CD4-positive, CD25-positive, alpha-beta regulatory T cell (primary cell): ENCODE data around the gene ZNF689. TPM values are rescaled to one million over a fixed set of nuclear protein-coding genes. Genes with fewer than 3 reads are reported as not detected.
"Not testable (repeated sequence)": the region's sequence is repeated elsewhere in the genome, so short reads cannot be mapped to it uniquely, and the experiment has no call there.

ENCODE experiments used
- ATAC-seq, 2 donors: fragments of 150-1000 bp; cut with Tn5 transposase; one replicate each; pipeline ENCODE4 v1.10.0; 2021; ENCODE audit warnings: low read depth in 2 of 2, moderate number of reproducible peaks in 2 of 2, moderate library complexity in 1 of 2
- DNase-seq, 3 donors: peaks; one replicate each; pipeline versions ENCODE4 v3.0.0 to v3.0.0-alpha.2; 2012 to 2022; ENCODE audit warnings: mixed read lengths in 1 of 3
- H3K27ac ChIP-seq: one replicate; pipeline ENCODE4 v1.7.0; 2013; ENCODE audit warnings: mild to moderate bottlenecking, low read length; ENCODE audit not compliant: insufficient read depth, poor library complexity, severe bottlenecking
- H3K27me3 ChIP-seq: one replicate; pipeline ENCODE4 v1.7.0; 2013; ENCODE audit warnings: low read length; ENCODE audit not compliant: control insufficient read depth, insufficient read depth
- H3K36me3 ChIP-seq: one replicate; pipeline ENCODE4 v1.7.0; 2013; ENCODE audit warnings: mild to moderate bottlenecking, low read length, moderate library complexity; ENCODE audit not compliant: control insufficient read depth, insufficient read depth
- H3K4me1 ChIP-seq: 2 replicates; pipeline ENCODE4 v1.7.0; 2013; ENCODE audit warnings: mild to moderate bottlenecking, low read length; ENCODE audit not compliant: insufficient read depth, control insufficient read depth, poor library complexity, severe bottlenecking
- H3K4me3 ChIP-seq: one replicate; pipeline ENCODE4 v1.7.0; 2013; ENCODE audit warnings: low read depth, mild to moderate bottlenecking, low read length, moderate library complexity
- H3K9me3 ChIP-seq, 2 experiments: 1 replicate in 1 of 2; 2 replicates in 1 of 2; pipeline ENCODE4 v1.7.0; 2013; ENCODE audit warnings: low read length in 2 of 2, mild to moderate bottlenecking in 1 of 2, moderate library complexity in 1 of 2; ENCODE audit not compliant: control insufficient read depth in 2 of 2
- H3K27ac Mint-ChIP-seq, 3 donors: one replicate each; pipeline ENCODE4 v1.8.0; 2020 to 2022; ENCODE audit warnings: mild to moderate bottlenecking in 3 of 3, mixed read lengths in 3 of 3, moderate library complexity in 2 of 3
- H3K27me3 Mint-ChIP-seq: one replicate; pipeline ENCODE4 v1.8.0; 2022; ENCODE audit warnings: mild to moderate bottlenecking, mixed read lengths
- H3K36me3 Mint-ChIP-seq: one replicate; pipeline ENCODE4 v1.8.0; 2020; ENCODE audit warnings: mixed read lengths
- H3K4me1 Mint-ChIP-seq, 4 donors: one replicate each; pipeline ENCODE4 v1.8.0; 2020 to 2022; ENCODE audit warnings: mixed read lengths in 4 of 4, mild to moderate bottlenecking in 1 of 4
- H3K4me3 Mint-ChIP-seq, 4 donors: one replicate each; pipeline ENCODE4 v1.8.0; 2020 to 2022; ENCODE audit warnings: mild to moderate bottlenecking in 4 of 4, mixed read lengths in 4 of 4, moderate library complexity in 3 of 4
- H3K9me3 Mint-ChIP-seq, 7 donors: one replicate each; pipeline ENCODE4 v1.8.0; 2020 to 2022; ENCODE audit warnings: mixed read lengths in 7 of 7, mild to moderate bottlenecking in 3 of 7, moderate library complexity in 2 of 7
- polyA plus RNA-seq, 4 donors: library from polyadenylated mRNA; unstranded; fragments of 300-500 nt; fragmentation: Illumina TruSeq; gene quantifications; one replicate each; pipeline ENCODE4 v1.2.3, GENCODE V29; 2021
- total RNA-seq: library from RNA; stranded (reverse); gene quantifications from one replicate; pipeline ENCODE4 v1.2.3, GENCODE V29; 2022

ZNF689 gene
- total and polyA plus RNA-seq, 5 donors from 2014 or later: 8.1 to 16.0 (median 14.0) TPM

- no peak for DNase-seq
- ATAC-seq: no peak
- Mint-ChIP-seq H3K27me3 (peaks cover 12% of the 10 kb centered on the region), H3K9me3 (no peaks in the 10 kb centered on the region), H3K36me3 (peaks cover 3% of the 10 kb centered on the region), H3K4me3 (no peak overlapping the region), H3K27ac (no peak overlapping the region), H3K4me1 (peaks cover 0 to 9% (median 7%) of the 10 kb centered on the region in 4 donors)
- Histone ChIP-seq H3K4me3 (no peak overlapping the region), H3K27me3 (no peaks in the 10 kb centered on the region), H3K4me1 (peaks cover 7% of the 10 kb centered on the region), H3K36me3 (no peaks in the 10 kb centered on the region), H3K9me3 (no peaks in the 10 kb centered on the region), H3K27ac (no peak overlapping the region)
Observed at GRCh38 chr16:30645727-30646126, 35.5 kb upstream of the ZNF689 start.

- H3K4me3 ChIP-seq: no peak overlapping the region
- H3K9me3 Mint-ChIP-seq: no peaks in the 10 kb centered on the region
- peaks cover 0 to 3% (median 0%) of the 10 kb centered on the region in 4 donors for H3K4me1 Mint-ChIP-seq
- H3K27ac ChIP-seq: no peak overlapping the region
- no peaks in the 10 kb centered on the region for H3K4me1 ChIP-seq
- no peaks in the 10 kb centered on the region for H3K27me3 Mint-ChIP-seq
- H3K27ac Mint-ChIP-seq: peak overlapping the region in 1 of 3 donors; percentile 52
- DNase-seq (no peak), ATAC-seq (no peak)
- no peaks in the 10 kb centered on the region for H3K27me3 ChIP-seq
- no peaks in the 10 kb centered on the region for H3K36me3 ChIP-seq
- H3K36me3 Mint-ChIP-seq: no peaks in the 10 kb centered on the region
- H3K4me3 Mint-ChIP-seq: no peak overlapping the region
- H3K9me3 ChIP-seq: no peaks in the 10 kb centered on the region
Observed at GRCh38 chr16:30644334-30644830, 34.2 kb upstream of the ZNF689 start.

GRCh38 chr16:30641378-30641982 lies 31.3 kb upstream of the ZNF689 start:
- DNase-seq (no peak), ATAC-seq (no peak)
- H3K4me1 ChIP-seq: no peaks in the 10 kb centered on the region
- Mint-ChIP-seq H3K27ac (no peak overlapping the region), H3K27me3 (no peaks in the 10 kb centered on the region), H3K36me3 (no peaks in the 10 kb centered on the region), H3K9me3 (no peaks in the 10 kb centered on the region), H3K4me3 (no peak overlapping the region), H3K4me1 (peaks cover 0 to 3% (median 0%) of the 10 kb centered on the region in 4 donors)
- no peaks in the 10 kb centered on the region for H3K27me3 ChIP-seq
- no peak overlapping the region for H3K27ac ChIP-seq
- H3K9me3 ChIP-seq: no peaks in the 10 kb centered on the region
- H3K4me3 ChIP-seq: no peak overlapping the region
- H3K36me3 ChIP-seq: no peaks in the 10 kb centered on the region

DNA sequence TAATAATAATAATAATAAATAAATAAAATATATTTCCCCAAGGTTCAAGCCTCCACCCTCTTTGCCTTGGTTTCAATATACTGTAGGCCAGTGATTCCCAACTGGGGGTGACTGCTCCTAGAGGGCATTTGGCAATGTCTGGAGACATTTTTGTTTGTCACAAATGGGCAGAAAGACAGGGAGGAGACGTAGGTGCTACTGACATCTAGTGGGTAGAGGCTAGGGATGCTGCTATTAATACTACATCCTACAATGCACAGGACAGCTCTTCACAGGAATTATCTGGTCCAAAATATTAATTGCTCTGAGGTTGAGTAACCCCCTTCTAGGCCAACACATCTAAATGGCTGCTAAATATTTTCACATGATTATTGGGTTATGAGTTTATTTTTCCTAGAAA lies 27.8 kb upstream of the ZNF689 start:
- Mint-ChIP-seq H3K4me3 (peak overlapping the region in 2 of 4 donors; percentile 32 to 71), H3K27ac (no peak overlapping the region), H3K36me3 (no peaks in the 10 kb centered on the region), H3K4me1 (peaks cover 5 to 18% (median 13%) of the 10 kb centered on the region in 4 donors), H3K27me3 (peaks cover 11% of the 10 kb centered on the region), H3K9me3 (no peaks in the 10 kb centered on the region)
- no peak overlapping the region for H3K27ac ChIP-seq
- no peak overlapping the region for H3K4me3 ChIP-seq
- DNase-seq (peak in 2 of 3 donors; percentile 40 to 60), ATAC-seq (peak in 1 of 2 donors; percentile 23)
- no peaks in the 10 kb centered on the region for H3K9me3 ChIP-seq
- H3K27me3 ChIP-seq: no peaks in the 10 kb centered on the region
- peaks cover 5% of the 10 kb centered on the region for H3K4me1 ChIP-seq
- H3K36me3 ChIP-seq: no peaks in the 10 kb centered on the region

- H3K36me3 Mint-ChIP-seq, H3K27ac ChIP-seq, ATAC-seq, H3K36me3 ChIP-seq, H3K4me3 ChIP-seq, H3K9me3 ChIP-seq, H3K27me3 ChIP-seq, DNase-seq, H3K4me1 ChIP-seq, H3K9me3 Mint-ChIP-seq, H3K4me3 Mint-ChIP-seq: not testable (repeated sequence)
- H3K27ac Mint-ChIP-seq: peak overlapping the region in 1 of 3 donors; percentile 66
- peaks cover 5 to 18% (median 13%) of the 10 kb centered on the region in 4 donors for H3K4me1 Mint-ChIP-seq
- H3K27me3 Mint-ChIP-seq: peaks cover 11% of the 10 kb centered on the region
Observed at GRCh38 chr16:30637139-30637538, 26.9 kb upstream of the ZNF689 start.

- Histone ChIP-seq H3K4me1 (peaks cover 5% of the 10 kb centered on the region), H3K27me3 (no peaks in the 10 kb centered on the region), H3K36me3 (no peaks in the 10 kb centered on the region), H3K4me3 (no peak overlapping the region), H3K27ac (no peak overlapping the region), H3K9me3 (no peaks in the 10 kb centered on the region)
- H3K27ac Mint-ChIP-seq: no peak overlapping the region
- DNase-seq: no peak
- H3K9me3 Mint-ChIP-seq: no peaks in the 10 kb centered on the region
- no peak overlapping the region for H3K4me3 Mint-ChIP-seq
- H3K4me1 Mint-ChIP-seq: peaks cover 5 to 18% (median 13%) of the 10 kb centered on the region in 4 donors
- peaks cover 11% of the 10 kb centered on the region for H3K27me3 Mint-ChIP-seq
- no peak for ATAC-seq
- H3K36me3 Mint-ChIP-seq: no peaks in the 10 kb centered on the region
Observed at GRCh38 chr16:30636599-30636998, 26.4 kb upstream of the ZNF689 start.

- Histone ChIP-seq H3K36me3 (no peaks in the 10 kb centered on the region), H3K27ac (peak overlapping the region; percentile 95), H3K4me3 (peak overlapping the region; percentile 64), H3K9me3 (no peaks in the 10 kb centered on the region), H3K4me1 (peaks cover 8% of the 10 kb centered on the region), H3K27me3 (no peaks in the 10 kb centered on the region)
- peaks cover 9 to 23% (median 17%) of the 10 kb centered on the region in 4 donors for H3K4me1 Mint-ChIP-seq
- ATAC-seq (no peak), DNase-seq (no peak)
- H3K36me3 Mint-ChIP-seq: no peaks in the 10 kb centered on the region
- H3K27me3 Mint-ChIP-seq: peaks cover 15% of the 10 kb centered on the region
- peak overlapping the region; percentile 95 to 98 (median 98) for H3K27ac Mint-ChIP-seq
- peak overlapping the region; percentile 89 to 96 (median 94) for H3K4me3 Mint-ChIP-seq
- no peaks in the 10 kb centered on the region for H3K9me3 Mint-ChIP-seq
Observed at GRCh38 chr16:30633526-30633925, 23.3 kb upstream of the ZNF689 start.

DNA sequence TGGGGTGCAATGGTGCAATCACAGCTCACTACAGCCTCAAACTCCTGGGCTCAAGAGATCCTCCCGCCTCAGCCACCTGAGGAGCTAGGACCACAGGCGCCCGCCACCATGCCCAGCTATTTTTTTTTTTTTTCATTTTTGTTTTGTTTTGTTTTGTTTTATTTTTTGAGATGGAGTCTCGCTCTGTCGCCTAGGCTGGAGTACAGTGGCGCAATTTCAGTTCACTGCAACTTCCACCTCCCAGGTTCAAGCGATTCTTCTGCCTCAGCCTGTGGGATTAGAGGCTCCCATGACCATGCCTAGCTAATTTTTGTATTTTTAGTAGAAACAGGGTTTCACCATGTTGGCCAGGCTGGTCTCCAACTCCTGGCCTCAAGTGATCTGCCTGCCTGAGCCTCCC lies 22.3 kb upstream of the ZNF689 start:
- H3K36me3 ChIP-seq, H3K9me3 Mint-ChIP-seq, ATAC-seq, DNase-seq, H3K4me3 ChIP-seq, H3K27me3 ChIP-seq, H3K4me1 ChIP-seq, H3K9me3 ChIP-seq, H3K27ac Mint-ChIP-seq, H3K27ac ChIP-seq, H3K36me3 Mint-ChIP-seq: not testable (repeated sequence)
- Mint-ChIP-seq H3K27me3 (peaks cover 16% of the 10 kb centered on the region), H3K4me3 (peak overlapping the region in 1 of 4 donors; percentile 41), H3K4me1 (peaks cover 9 to 24% (median 17%) of the 10 kb centered on the region in 4 donors)
